Measurements from ENCODE around the gene TLE2.
"Not testable (repeated sequence)": the region's sequence is repeated elsewhere in the genome, so short reads cannot be mapped to it uniquely, and the experiment has no call there.

Gene TLE2

GRCh38 chr19:3012621-3013262 is 16.3 kb downstream of the TLE2 start:
- no peak for DNase-seq (ENCODE audit: low spot score)

GRCh38 chr19:3012059-3012458 is 17.0 kb downstream of the TLE2 start:
- not testable (repeated sequence) for DNase-seq (ENCODE audit: low spot score)

GRCh38 chr19:3010871-3011270 is 18.2 kb downstream of the TLE2 start:
- DNase-seq (ENCODE audit: low spot score), result no peak

- no peak for DNase-seq (ENCODE audit: low spot score)
Observed at GRCh38 chr19:3008994-3009393, 20.1 kb downstream of the TLE2 start.

GRCh38 chr19:3007975-3008374 is 21.1 kb downstream of the TLE2 start:
- no peak for DNase-seq (ENCODE audit: low spot score)

- no peak for DNase-seq (ENCODE audit: low spot score)
Observed at GRCh38 chr19:3006075-3006767, 22.9 kb downstream of the TLE2 start.

- no peak for DNase-seq (ENCODE audit: low spot score)
Observed at GRCh38 chr19:3005345-3005744, 23.7 kb downstream of the TLE2 start.

GRCh38 chr19:3004522-3004921 is 24.6 kb downstream of the TLE2 start:
- no peak for DNase-seq (ENCODE audit: low spot score)

GRCh38 chr19:3003046-3003445 is 26.0 kb downstream of the TLE2 start:
- DNase-seq (ENCODE audit: low spot score), result no peak

- DNase-seq (ENCODE audit: low spot score), result no peak
Observed at GRCh38 chr19:3001235-3001800, 27.8 kb downstream of the TLE2 start.

- no peak for DNase-seq (ENCODE audit: low spot score)
Observed at GRCh38 chr19:2998642-2999041, 30.4 kb downstream of the TLE2 start.

- DNase-seq (ENCODE audit: low spot score), result no peak
Observed at GRCh38 chr19:2997720-2998119, 31.4 kb downstream of the TLE2 start.

- no peak for DNase-seq (ENCODE audit: low spot score)
Observed at GRCh38 chr19:2994588-2995131, 34.4 kb downstream of the TLE2 start.

GRCh38 chr19:2993579-2993978 is 35.5 kb downstream of the TLE2 start:
- DNase-seq (ENCODE audit: low spot score), result no peak

- DNase-seq (ENCODE audit: low spot score), result no peak
Observed at GRCh38 chr19:2992958-2993357, 36.1 kb downstream of the TLE2 start.

GRCh38 chr19:2992333-2992732 is 36.7 kb downstream of the TLE2 start:
- not testable (repeated sequence) for DNase-seq (ENCODE audit: low spot score)

- DNase-seq (ENCODE audit: low spot score), result no peak
Observed at GRCh38 chr19:2989236-2989946, 39.7 kb downstream of the TLE2 start.

- DNase-seq (ENCODE audit: low spot score), result no peak
Observed at GRCh38 chr19:2988568-2988967, 40.5 kb downstream of the TLE2 start.

GRCh38 chr19:2987797-2988196 is 41.3 kb downstream of the TLE2 start:
- no peak for DNase-seq (ENCODE audit: low spot score)

- DNase-seq (ENCODE audit: low spot score), result no peak
Observed at GRCh38 chr19:2986951-2987524, 42.0 kb downstream of the TLE2 start.

- no peak for DNase-seq (ENCODE audit: low spot score)
Observed at GRCh38 chr19:2984215-2984528, 44.9 kb downstream of the TLE2 start.
